Heart right ventricle (tissue), 16 donors: Measurements from ENCODE around the gene C1orf216. TPM values are rescaled to one million over a fixed set of nuclear protein-coding genes. Genes with fewer than 3 reads are reported as not detected.

ENCODE experiments used
- ATAC-seq, 8 donors: fragments of 200-7000 bp; cut with Tn5 transposase; one replicate each; pipeline ENCODE4 v1.9.1; 2020; ENCODE audit warnings: mild to moderate bottlenecking in 8 of 8, moderate library complexity in 8 of 8, moderate number of reproducible peaks in 1 of 8
- DNase-seq, 2 donors: peaks; one replicate each; pipeline ENCODE4 v3.0.0-alpha.2; 2020
- H3K27ac ChIP-seq, 10 donors: fragments of 200-600 bp; sonication (generic) in 2 of 10; one replicate each; pipeline versions ENCODE4 v1.5.0 to v1.8.0; 2020 to 2022; ENCODE audit warnings: mild to moderate bottlenecking in 3 of 10
- H3K27me3 ChIP-seq, 7 donors: fragments of 200-600 bp; one replicate each; pipeline ENCODE4 v1.8.0; 2021 to 2022; ENCODE audit warnings: mild to moderate bottlenecking in 2 of 7
- H3K36me3 ChIP-seq, 9 donors: fragments of 200-600 bp; sonication (generic) in 1 of 9; one replicate each; pipeline versions ENCODE4 v1.5.0 to v1.8.0; 2020 to 2022; ENCODE audit warnings: mild to moderate bottlenecking in 2 of 9
- H3K4me1 ChIP-seq, 9 donors: fragments of 200-600 bp; sonication (generic) in 1 of 9; one replicate each; pipeline versions ENCODE4 v1.5.0 to v1.8.0; 2020 to 2022; ENCODE audit warnings: mild to moderate bottlenecking in 4 of 9
- H3K4me3 ChIP-seq, 10 donors: fragments of 200-600 bp; sonication (generic) in 2 of 10; one replicate each; pipeline versions ENCODE4 v1.5.0 to v1.8.0; 2020 to 2022; ENCODE audit warnings: mild to moderate bottlenecking in 7 of 10, moderate library complexity in 2 of 10
- H3K9me3 ChIP-seq, 11 donors: fragments of 200-600 bp in 10 of 11; sonication (generic) in 2 of 11; one replicate each; pipeline versions ENCODE4 v1.5.0 to v1.8.0; 2013 to 2022; ENCODE audit warnings: mild to moderate bottlenecking in 2 of 11, control low read depth in 1 of 11, moderate library complexity in 1 of 11
- CTCF ChIP-seq, 9 donors: fragments of 200-600 bp; sonication (generic) in 2 of 9; IDR thresholded peaks; one replicate each; pipeline versions ENCODE4 v1.5.0 to v1.8.0; 2021 to 2022; ENCODE audit warnings: antibody characterized with exemption in 9 of 9, mild to moderate bottlenecking in 5 of 9, moderate library complexity in 1 of 9
- WGBS, 2 donors: extraction: QIAGEN DNeasy Blood & Tissue Kit; methylation state at CpG; one replicate each; pipeline ENCODE4 v1.1.7; 2013; ENCODE audit warnings: inconsistent platforms in 1 of 2; 5-methylcytosine and 5-hydroxymethylcytosine counted together
- intact Hi-C, 10 donors: fragments of 100-400 bp; cut with DNase I; formaldehyde crosslinking; loops; one replicate each; pipeline versions ENCODE4 v1.11.1 to v1.14.2; 2022
- polyA plus RNA-seq, 2 donors: library from polyadenylated mRNA; stranded (reverse); fragments of 200-250 nt; gene quantifications; one replicate each; pipeline ENCODE4 v1.2.3, GENCODE V29; 2013
- total RNA-seq, 10 donors: library from RNA; stranded (reverse); fragmentation: NEBNext Ultra II Directional in 3 of 10; extraction: Animal tissue kit (Norgen Biotek cat#: 25700) in 3 of 10; gene quantifications; one replicate each; pipeline versions ENCODE4 v1.2.1 to v1.2.4, GENCODE V29; 2021 to 2023
- donor health status: Arrhythmogenic right ventricular cardiomyopathy.
- donor health status: ischemic (EF 13 %, LVEDD 7.1; RV severe dilation, severe dysfunction).
- donor health status: healthy with polysubstance abuse.
- donor health status: DM: no; HTN: yes; CAD: no.
- donor health status: DM: no; HTN: no; CAD: no.
- donor health status: ischemic (EF 25% LVEDD 6.9; RV normal size, moderate dysfunction).
- donor health status: ischemic (EF 25% LVEDD 5.7; RV mildly dilated, moderate dysfunction).
- donor health status: healthy.
- donor health status: DM: yes; HTN: yes; CAD: no.
- donor health status: Ischemic cardiomyopathy.
- donor health status: ischemic (EF 35%, LVEDD 5.7; RV mildly dilated, moderate dysfunction).
- donor health status: nonischemic (EF 11% LVEDD 7.7; RV severe dilation, severe dysfunction).
- donor health status: DM: yes; HTN: yes; CAD: no.
- donor health status: PGD.
- donor health status: ischemic (EF 29% LVEDD 5.4; RV normal size, mild dysfunction).
- donor health status: nonischemic (EF 23%, LVEDD 6.1; RV moderate dilation, normal function).

C1orf216 gene
- total and polyA plus RNA-seq, 12 donors: 4.6 to 13.3 (median 9.3) TPM

GRCh38 chr1:35674111-35674510 lies 44.6 kb downstream of the C1orf216 start:
- DNase-seq: no peak
- Histone ChIP-seq H3K27me3 (peaks cover 0 to 36% (median 9%) of the 10 kb centered on the region in 7 donors), H3K27ac (no peak overlapping the region), H3K9me3 (no peaks in the 10 kb centered on the region), H3K36me3 (no peaks in the 10 kb centered on the region), H3K4me3 (no peak overlapping the region), H3K4me1 (no peaks in the 10 kb centered on the region)
- WGBS, 2 donors: 79 to 84% methylated on average over 5 of the region's 5 CpGs
- intact Hi-C loops: no loop called here
- ATAC-seq: no peak
- TF ChIP-seq CTCF (IDR thresholded peaks at IDR 0.05): no peak

GRCh38 chr1:35672116-35672515 lies 46.6 kb downstream of the C1orf216 start:
- intact Hi-C loops: no loop called here
- DNase-seq (no peak), ATAC-seq (no peak)
- peaks cover 0 to 20% (median 3%) of the 10 kb centered on the region in 7 donors for H3K27me3 ChIP-seq
- H3K4me3 ChIP-seq: no peak overlapping the region
- H3K4me1 ChIP-seq: no peaks in the 10 kb centered on the region
- WGBS, 2 donors: 63 to 78% methylated on average over 6 of the region's 6 CpGs
- H3K27ac ChIP-seq: no peak overlapping the region
- TF ChIP-seq CTCF (IDR thresholded peaks at IDR 0.05): no peak
- H3K9me3 ChIP-seq: no peaks in the 10 kb centered on the region
- H3K36me3 ChIP-seq: no peaks in the 10 kb centered on the region

GRCh38 chr1:35668506-35668905 lies 50.2 kb downstream of the C1orf216 start:
- H3K9me3 ChIP-seq: no peaks in the 10 kb centered on the region
- no peak overlapping the region for H3K27ac ChIP-seq
- intact Hi-C loops: no loop called here
- TF ChIP-seq CTCF (IDR thresholded peaks at IDR 0.05): no peak
- DNase-seq (no peak), ATAC-seq (no peak)
- no peaks in the 10 kb centered on the region for H3K36me3 ChIP-seq
- no peaks in the 10 kb centered on the region for H3K4me1 ChIP-seq
- H3K4me3 ChIP-seq: no peak overlapping the region
- whole genome bisulfite sequencing, 2 donors: 66 to 73% methylated on average over 5 of the region's 5 CpGs
- peaks cover 0 to 40% (median 12%) of the 10 kb centered on the region in 7 donors for H3K27me3 ChIP-seq

GRCh38 chr1:35666916-35667315 lies 51.8 kb downstream of the C1orf216 start:
- intact Hi-C loops: no loop called here
- H3K27ac ChIP-seq: no peak overlapping the region
- H3K9me3 ChIP-seq: no peaks in the 10 kb centered on the region
- H3K4me3 ChIP-seq: no peak overlapping the region
- H3K27me3 ChIP-seq: peaks cover 0 to 27% (median 12%) of the 10 kb centered on the region in 7 donors
- no peaks in the 10 kb centered on the region for H3K4me1 ChIP-seq
- TF ChIP-seq CTCF (IDR thresholded peaks at IDR 0.05): no peak
- no peaks in the 10 kb centered on the region for H3K36me3 ChIP-seq
- WGBS, 2 donors: 43 to 60% methylated on average over 1 of the region's 1 CpG
- ATAC-seq (no peak), DNase-seq (no peak)
